Psoas muscle (tissue), 8 donors: ENCODE results near the gene MGAT4B. TPM values are rescaled to one million over a fixed set of nuclear protein-coding genes. Genes with fewer than 3 reads are reported as not detected.

ENCODE experiments used
- ATAC-seq, 4 donors: fragments of 200-7000 bp; cut with Tn5 transposase; one replicate each; pipeline ENCODE4 v1.9.1; 2020; ENCODE audit warnings: moderate library complexity in 3 of 4, mild to moderate bottlenecking in 2 of 4
- DNase-seq, 2 donors: peaks; one replicate each; pipeline ENCODE4 v3.0.0-alpha.2; 2020
- H3K27ac ChIP-seq: fragments of 200-600 bp; one replicate; pipeline ENCODE4 v1.8.0; 2022
- H3K27me3 ChIP-seq, 3 donors: fragments of 200-600 bp in 1 of 3; one replicate each; pipeline versions ENCODE4 v1.6.1 to v1.8.0; 2013 to 2022; ENCODE audit warnings: low read length in 2 of 3, mild to moderate bottlenecking in 2 of 3, moderate library complexity in 1 of 3; ENCODE audit not compliant: insufficient read depth in 3 of 3
- H3K36me3 ChIP-seq, 2 donors: fragments of 200-600 bp in 1 of 2; one replicate each; pipeline versions ENCODE4 v1.6.1 to v1.8.0; 2013 to 2022; ENCODE audit warnings: low read depth in 1 of 2, mild to moderate bottlenecking in 1 of 2, moderate library complexity in 1 of 2; ENCODE audit not compliant: insufficient read depth in 1 of 2
- H3K4me1 ChIP-seq: fragments of 200-600 bp; one replicate; pipeline ENCODE4 v1.8.0; 2022
- H3K4me3 ChIP-seq: fragments of 200-600 bp; one replicate; pipeline ENCODE4 v1.8.0; 2022; ENCODE audit warnings: mild to moderate bottlenecking
- H3K9me3 ChIP-seq: fragments of 200-600 bp; one replicate; pipeline ENCODE4 v1.8.0; 2022
- WGBS, 3 donors: extraction: QIAGEN DNeasy Blood & Tissue Kit; methylation state at CpG; one replicate each; pipeline versions ENCODE4 v1.1.6 to v1.1.7; 2013; 5-methylcytosine and 5-hydroxymethylcytosine counted together
- intact Hi-C, 2 donors: fragments of 100-400 bp; cut with DNase I; formaldehyde crosslinking; loops; one replicate each; pipeline versions ENCODE4 v1.11.0 to v1.14.2; 2022
- polyA plus RNA-seq, 3 donors: library from polyadenylated mRNA; stranded (reverse); fragments of 200-250 nt; gene quantifications; one replicate each; pipeline ENCODE4 v1.2.3, GENCODE V29; 2013
- total RNA-seq, 4 donors: library from RNA; stranded (reverse); fragmentation: NEBNext Ultra II Directional in 2 of 4; extraction: Animal tissue kit (Norgen Biotek cat#: 25700) in 2 of 4; gene quantifications; one replicate each; pipeline versions ENCODE4 v1.2.1 to v1.2.4, GENCODE V29; 2021 to 2023
- TF ChIP-seq, protein P1 (sequence below): fragments of 200-600 bp; IDR thresholded peaks from one replicate; pipeline ENCODE4 v1.8.0; 2022; ENCODE audit warnings: antibody characterized with exemption
- donor health status: healthy with polysubstance abuse.
- donor health status: DM: no; HTN: no; CAD: no; lungs with moderate emphysema.
- donor health status: Bipolar disorder and iron deficiency.
- donor health status: healthy.
- donor health status: DM: yes; HTN: yes; CAD: no.
- donor health status: DM: no; HTN: no; CAD: no.
- donor health status: DM: no; HTN: no; CAD: no.
- donor health status: DM: yes; HTN: yes; CAD: no.

The MGAT4B gene
- total and polyA plus RNA-seq, 7 donors = 29.3 to 136 (median 55.5) TPM

DNA sequence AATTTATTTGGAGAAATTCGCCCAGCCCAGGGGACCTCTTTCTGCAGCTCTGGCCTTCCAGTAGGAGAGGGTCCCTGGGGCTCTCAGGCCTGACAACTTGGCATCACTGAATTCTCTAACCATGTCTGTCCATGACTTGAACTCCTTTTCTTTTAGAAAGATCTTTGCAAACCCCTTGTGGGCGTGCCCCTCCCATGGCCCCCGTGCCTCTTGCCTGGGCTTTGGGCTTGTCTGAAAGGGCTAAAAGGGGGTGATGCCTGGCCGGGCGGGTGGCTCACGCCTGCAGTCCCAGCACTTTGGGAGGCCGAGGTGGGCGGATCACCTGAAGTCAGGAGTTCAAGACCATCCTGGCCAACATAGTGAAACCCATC lies 10.8 kb upstream of the MGAT4B start:
- H3K4me3 ChIP-seq = peak overlapping the region; percentile 99
- WGBS, 3 donors = 88 to 91% (median 88%) methylated on average over 8 of the region's 8 CpGs
- peaks cover 0 to 12% of the 10 kb centered on the region in 2 donors for H3K36me3 ChIP-seq
- H3K4me1 ChIP-seq = peaks cover 29% of the 10 kb centered on the region
- TF ChIP-seq, protein P1, sequence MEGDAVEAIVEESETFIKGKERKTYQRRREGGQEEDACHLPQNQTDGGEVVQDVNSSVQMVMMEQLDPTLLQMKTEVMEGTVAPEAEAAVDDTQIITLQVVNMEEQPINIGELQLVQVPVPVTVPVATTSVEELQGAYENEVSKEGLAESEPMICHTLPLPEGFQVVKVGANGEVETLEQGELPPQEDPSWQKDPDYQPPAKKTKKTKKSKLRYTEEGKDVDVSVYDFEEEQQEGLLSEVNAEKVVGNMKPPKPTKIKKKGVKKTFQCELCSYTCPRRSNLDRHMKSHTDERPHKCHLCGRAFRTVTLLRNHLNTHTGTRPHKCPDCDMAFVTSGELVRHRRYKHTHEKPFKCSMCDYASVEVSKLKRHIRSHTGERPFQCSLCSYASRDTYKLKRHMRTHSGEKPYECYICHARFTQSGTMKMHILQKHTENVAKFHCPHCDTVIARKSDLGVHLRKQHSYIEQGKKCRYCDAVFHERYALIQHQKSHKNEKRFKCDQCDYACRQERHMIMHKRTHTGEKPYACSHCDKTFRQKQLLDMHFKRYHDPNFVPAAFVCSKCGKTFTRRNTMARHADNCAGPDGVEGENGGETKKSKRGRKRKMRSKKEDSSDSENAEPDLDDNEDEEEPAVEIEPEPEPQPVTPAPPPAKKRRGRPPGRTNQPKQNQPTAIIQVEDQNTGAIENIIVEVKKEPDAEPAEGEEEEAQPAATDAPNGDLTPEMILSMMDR = no peak
- DNase-seq (peak in 1 of 2 donors; percentile 50), ATAC-seq (no peak)
- no peaks in the 10 kb centered on the region for H3K27me3 ChIP-seq
- intact Hi-C loops = no loop called here
- peak overlapping the region; percentile 100 for H3K27ac ChIP-seq
- H3K9me3 ChIP-seq = no peaks in the 10 kb centered on the region

- H3K9me3 ChIP-seq = no peaks in the 10 kb centered on the region
- intact Hi-C loops = no loop called here
These were observed 10.3 kb upstream of the MGAT4B start for GRCh38 chr5:179816796-179817469.

DNA sequence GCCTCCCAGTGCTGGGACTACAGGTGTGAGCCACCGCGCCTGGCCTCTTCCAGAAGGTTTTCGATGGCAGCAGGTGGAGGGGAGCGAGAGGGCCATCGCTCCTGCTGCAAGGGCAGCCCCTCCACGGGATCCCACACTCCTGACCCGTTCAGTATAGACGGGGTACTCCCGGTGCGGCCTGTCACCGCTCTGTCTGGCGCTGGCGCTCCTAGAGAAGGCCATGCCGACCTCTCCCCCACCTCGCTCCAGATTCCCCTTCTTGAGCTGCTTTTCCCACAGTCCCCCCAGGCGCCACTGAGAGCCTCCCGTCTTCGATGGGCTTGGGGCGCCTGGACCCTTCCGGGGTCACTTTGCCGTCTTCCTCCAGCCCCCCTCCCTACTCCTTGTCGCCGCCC lies 9.7 kb upstream of the MGAT4B start:
- ATAC-seq (no peak), DNase-seq (peak; percentile 13 to 54)
- intact Hi-C loops = no loop called here
- peaks cover 0 to 4% of the 10 kb centered on the region in 2 donors for H3K36me3 ChIP-seq
- H3K4me1 ChIP-seq = peaks cover 24% of the 10 kb centered on the region
- H3K27me3 ChIP-seq = no peaks in the 10 kb centered on the region
- H3K4me3 ChIP-seq = peak overlapping the region; percentile 99
- peak overlapping the region; percentile 100 for H3K27ac ChIP-seq
- TF ChIP-seq, protein P1 = no peak
- 57 to 60% (median 60%) methylated on average over 22 to 23 of the region's 23 CpGs for WGBS, 3 donors
- no peaks in the 10 kb centered on the region for H3K9me3 ChIP-seq

More at GRCh38 chr5:179816796-179817469, 10.3 kb upstream of the MGAT4B start:
- peaks cover 0 to 7% of the 10 kb centered on the region in 2 donors for H3K36me3 ChIP-seq
- 2 to 4% (median 2%) methylated on average over 34 to 72 of the region's 72 CpGs for whole genome bisulfite sequencing, 3 donors
- peak overlapping the region; percentile 100 for H3K27ac ChIP-seq
- peak in 1 of 2 donors; percentile 70 for DNase-seq
- peaks cover 24% of the 10 kb centered on the region for H3K4me1 ChIP-seq
- TF ChIP-seq, protein P1 = peak; percentile 6
- peak overlapping the region; percentile 99 for H3K4me3 ChIP-seq
- no peaks in the 10 kb centered on the region for H3K27me3 ChIP-seq
- no peak for ATAC-seq

- 93 to 97% (median 96%) methylated on average over 21 of the region's 21 CpGs for WGBS, 3 donors
- Histone ChIP-seq H3K27ac (no peak overlapping the region), H3K4me3 (no peak overlapping the region), H3K4me1 (peaks cover 24% of the 10 kb centered on the region), H3K9me3 (no peaks in the 10 kb centered on the region), H3K36me3 (peaks cover 0 to 4% of the 10 kb centered on the region in 2 donors), H3K27me3 (no peaks in the 10 kb centered on the region)
- peak in 1 of 2 donors; percentile 11 for DNase-seq
- TF ChIP-seq, protein P1 = no peak
- intact Hi-C loops = no loop called here
- no peak for ATAC-seq
These were observed 9.0 kb upstream of the MGAT4B start for GRCh38 chr5:179815491-179816249.
